CD4-positive, alpha-beta T cell treated with Interleukin-2 at 100 ng/mL for 4 hours (primary cell): ENCODE data around the gene FCSK.
"Not testable (repeated sequence)": the region's sequence is repeated elsewhere in the genome, so short reads cannot be mapped to it uniquely, and the experiment has no call there.

Experiments used
- DNase-seq: peaks from one replicate; pipeline ENCODE4 v3.0.0-alpha.2; 2020; ENCODE audit warnings: low spot score

FCSK gene

GRCh38 chr16:70454222-70455034 lies at the start of gene FCSK:
Gene FCSK, plus strand, starts transcription at chr16:70454595. Its CDS starts 8,596 bp downstream, at chr16:70463191.
- DNase-seq = peak; percentile 63

GRCh38 chr16:70406104-70406503 lies 48.3 kb upstream of the FCSK start:
- not testable (repeated sequence) for DNase-seq

GRCh38 chr16:70407811-70408274 lies 46.6 kb upstream of the FCSK start:
- DNase-seq = no peak

DNA sequence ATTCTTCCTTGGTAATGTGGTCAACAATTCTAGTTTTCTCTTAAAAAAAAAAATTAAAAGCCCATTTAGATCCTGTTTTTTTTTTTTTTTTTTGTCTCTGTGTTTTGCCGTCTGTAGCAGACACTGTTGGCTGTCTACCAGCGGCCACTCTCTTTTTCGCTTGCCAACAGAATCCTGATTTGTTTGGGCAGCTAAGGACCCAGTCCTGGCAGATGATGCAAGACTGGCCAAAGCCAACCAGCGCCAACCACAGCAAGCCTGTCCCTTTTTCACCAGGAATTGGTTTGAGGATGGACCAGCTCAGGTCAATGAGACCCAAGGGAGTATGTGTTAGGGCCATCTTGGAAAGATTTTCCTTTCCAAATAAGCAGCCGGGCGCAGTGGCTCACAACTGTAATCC lies 43.7 kb upstream of the FCSK start:
- no peak for DNase-seq

GRCh38 chr16:70412385-70412784 lies 42.0 kb upstream of the FCSK start:
- no peak for DNase-seq

DNA sequence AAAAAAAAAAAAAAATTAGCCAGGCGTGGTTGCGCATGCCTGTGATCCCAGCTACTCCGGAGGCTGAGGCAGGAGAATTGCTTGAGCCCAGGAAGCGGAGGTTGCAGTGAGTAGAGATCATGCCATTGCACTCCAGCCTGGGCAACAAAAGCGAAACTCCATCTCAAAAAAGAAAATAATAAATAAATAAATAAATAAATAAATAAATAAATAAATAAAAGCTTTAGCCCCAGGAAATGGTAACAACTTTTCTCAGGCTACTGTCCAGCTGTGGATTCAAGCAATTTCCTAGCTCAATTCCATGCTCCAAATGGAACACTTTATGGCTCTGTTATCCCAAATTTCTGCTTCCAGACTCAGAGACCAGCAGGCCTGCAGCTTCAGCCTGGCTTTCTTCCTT lies 40.8 kb upstream of the FCSK start:
- not testable (repeated sequence) for DNase-seq

DNA sequence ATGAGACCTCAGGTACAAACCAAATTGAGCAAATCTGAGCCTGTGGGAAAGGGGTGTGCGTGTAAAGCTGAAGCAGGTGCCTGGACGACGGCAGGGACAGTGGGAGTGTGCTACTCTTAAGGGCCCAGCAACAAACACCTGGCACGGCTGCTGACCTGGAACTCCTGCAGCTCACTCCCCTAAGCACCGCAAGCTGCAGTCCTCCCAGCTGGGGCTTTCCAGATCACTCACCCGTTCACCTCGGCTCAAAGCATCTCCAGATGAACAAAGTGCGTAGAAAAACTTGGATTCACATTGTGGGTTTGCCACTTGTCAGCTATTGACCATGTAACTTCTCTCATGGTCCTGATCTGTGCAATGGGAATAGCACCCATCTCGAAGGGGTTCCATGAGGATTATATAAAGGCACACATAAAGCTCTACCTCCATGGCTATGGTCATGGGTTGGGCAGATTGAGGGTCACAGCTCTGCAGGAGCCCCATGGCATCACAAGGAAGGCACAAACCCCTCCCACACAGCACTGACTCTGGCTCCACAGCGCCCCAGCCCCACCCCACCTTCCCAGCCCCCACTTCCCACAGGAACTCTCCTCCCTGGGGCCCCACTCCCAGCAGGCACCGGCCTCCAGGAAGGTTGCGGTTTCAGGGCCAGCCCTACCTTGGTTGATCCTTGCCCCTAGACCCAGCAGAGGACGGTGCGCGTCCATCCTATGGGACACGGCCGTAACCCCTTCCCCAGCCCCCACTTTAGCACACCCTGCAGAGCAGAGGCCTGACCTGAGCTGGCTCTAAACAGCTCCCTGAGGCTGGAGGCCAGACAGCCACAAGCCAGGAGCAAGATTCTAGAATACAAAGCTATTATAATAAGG lies 37.4 kb upstream of the FCSK start:
- no peak for DNase-seq

GRCh38 chr16:70417661-70418060 lies 36.7 kb upstream of the FCSK start:
- no peak for DNase-seq

DNA sequence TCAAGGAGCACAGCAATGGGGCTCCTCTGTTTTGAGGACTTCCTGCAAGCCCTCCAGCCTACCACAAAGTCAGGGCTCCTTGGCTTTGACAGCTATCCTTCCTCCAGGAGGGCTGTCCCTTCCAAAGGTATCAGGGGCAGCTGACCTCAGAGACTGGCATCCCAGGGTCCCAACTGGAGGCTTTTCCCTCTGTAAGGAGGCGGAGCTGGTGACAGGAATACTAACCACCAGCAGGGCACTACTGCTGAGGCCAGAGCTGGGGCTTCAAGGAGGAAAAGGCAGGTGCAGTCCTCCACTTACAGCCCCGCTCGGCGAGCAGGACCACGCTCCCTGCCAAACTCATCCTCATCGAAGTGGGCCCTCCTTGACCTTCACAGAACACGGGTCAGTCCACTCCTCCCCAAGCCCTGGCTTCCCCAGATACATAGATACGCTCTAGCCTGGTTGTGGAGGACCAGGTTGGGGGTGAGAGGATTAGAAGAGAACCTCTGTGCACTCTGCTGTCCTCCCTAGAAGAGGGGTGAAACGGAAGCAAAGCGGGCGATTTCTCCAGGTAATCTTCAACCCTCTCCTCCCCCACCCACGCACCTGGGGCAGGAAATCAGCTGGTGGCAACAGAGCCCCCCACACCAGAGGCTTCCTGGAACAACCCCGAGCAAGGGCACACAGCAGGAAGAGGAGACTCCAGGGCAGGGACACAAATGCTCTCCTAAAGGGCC lies 36.0 kb upstream of the FCSK start:
- no peak for DNase-seq

DNA sequence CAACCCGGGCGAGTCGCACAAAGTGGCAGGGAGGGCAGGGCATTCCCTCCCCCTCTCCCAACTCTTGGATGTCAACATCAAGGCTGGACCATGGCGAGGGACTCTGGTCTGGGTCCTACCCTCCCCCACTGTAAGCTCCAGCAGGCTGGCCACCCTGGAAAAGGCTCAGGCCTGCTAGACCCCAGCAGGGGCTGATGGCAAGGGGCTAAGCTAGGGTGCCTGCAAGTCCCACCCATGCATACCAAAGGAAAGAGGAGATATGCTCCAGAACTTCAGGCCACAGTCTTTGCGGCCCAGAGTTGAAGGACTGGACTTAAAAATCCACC lies 35.4 kb upstream of the FCSK start:
- no peak for DNase-seq

- no peak for DNase-seq
Measured at GRCh38 chr16:70419384-70420327, 34.7 kb upstream of the FCSK start.

DNA sequence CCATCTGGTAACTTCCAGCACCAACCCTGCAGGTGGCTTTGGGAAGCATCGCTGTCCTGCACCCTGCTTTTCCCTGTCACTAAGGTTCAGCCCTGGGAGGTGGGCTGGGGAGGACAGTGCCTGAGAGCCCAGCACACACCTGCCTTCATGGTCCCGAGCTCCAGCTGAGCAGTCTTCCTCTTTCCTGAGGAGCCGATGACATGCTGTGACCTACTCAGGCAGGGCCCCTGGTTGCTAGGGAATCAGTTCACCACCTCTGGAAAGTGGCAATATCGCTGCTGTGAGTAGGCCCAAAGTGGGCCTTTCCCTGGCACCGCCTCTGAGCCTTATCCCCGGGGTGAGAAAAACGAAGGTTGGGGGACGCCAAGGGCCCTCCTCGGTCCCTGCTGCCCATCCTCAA lies 33.4 kb upstream of the FCSK start:
- DNase-seq = no peak

- DNase-seq = no peak
Measured at GRCh38 chr16:70421473-70422311, 32.7 kb upstream of the FCSK start.

GRCh38 chr16:70422543-70422942 lies 31.9 kb upstream of the FCSK start:
- no peak for DNase-seq

GRCh38 chr16:70427786-70428177 lies 26.6 kb upstream of the FCSK start:
- DNase-seq = no peak

- peak; percentile 44 for DNase-seq
Measured at GRCh38 chr16:70428178-70428998, 26.0 kb upstream of the FCSK start.

GRCh38 chr16:70429888-70430666 lies 24.3 kb upstream of the FCSK start:
- DNase-seq = no peak

DNA sequence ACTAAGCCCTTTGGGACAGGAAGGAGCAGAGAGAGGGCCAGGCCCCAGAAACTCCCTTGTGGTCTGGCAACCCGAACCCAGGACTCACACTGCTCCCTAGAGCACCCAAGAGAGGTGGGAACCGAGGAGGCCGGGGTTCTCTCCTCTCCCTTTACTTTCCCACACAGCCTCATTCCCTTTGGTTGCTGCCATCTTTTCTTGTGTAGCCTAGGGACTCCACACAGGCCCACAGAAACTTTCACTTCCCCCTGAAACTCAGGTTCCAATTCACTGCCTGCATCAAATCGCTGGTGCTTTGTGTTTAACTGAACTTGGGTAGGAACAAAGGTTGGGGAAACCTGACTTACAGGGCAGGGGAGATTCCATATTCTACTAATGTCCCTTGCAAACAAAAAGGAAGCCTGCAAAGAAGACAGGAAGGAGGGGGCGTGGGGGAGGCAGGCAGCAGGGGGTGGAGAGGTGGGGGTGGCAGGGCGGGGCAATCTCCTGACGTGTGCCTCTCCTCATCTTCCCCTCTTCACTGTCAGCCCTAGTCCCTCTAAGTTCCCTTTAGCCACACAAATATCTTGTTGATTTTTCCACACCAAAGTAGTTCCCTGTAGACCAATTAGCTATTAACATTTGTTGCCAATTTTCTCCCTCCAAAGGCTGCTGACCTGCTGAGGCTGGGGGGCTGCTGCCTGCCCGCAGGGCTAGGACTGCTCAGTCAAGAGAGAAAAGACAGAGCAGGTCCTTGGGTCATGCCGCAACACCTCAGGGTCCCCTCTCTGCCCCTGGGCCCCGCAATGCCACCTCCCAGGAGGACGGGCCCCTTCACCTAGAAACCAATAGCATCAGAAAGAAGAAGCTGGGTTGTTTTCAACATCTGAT lies 23.5 kb upstream of the FCSK start:
- DNase-seq = peak; percentile 55
